IMR-90 (cell line): ENCODE data around the gene SLC38A8. TPM values are rescaled to one million over a fixed set of nuclear protein-coding genes. Genes with fewer than 3 reads are reported as not detected.

Source experiments
- ATAC-seq: fragments of 200-7000 bp; cut with Tn5 transposase; 2 replicates; pipeline ENCODE4 v1.9.1; 2020; ENCODE audit warnings: low read depth, mild to moderate bottlenecking, moderate library complexity
- BruUV-seq: library from RNA; stranded (reverse); fragments of 400-500 nt; replicated peaks from 2 replicates; lab custom pipeline; 2021; lab: Mats Ljungman, UMichigan
- CTCF ChIA-PET: fragments of 300-600 bp; formaldehyde crosslinking; extraction: SDS; loops from one replicate; lab custom pipeline; 2021; ENCODE audit warnings: antibody characterized with exemption; lab: Yijun Ruan, JAX
- POLR2A ChIA-PET: fragments of 300-600 bp; sonication (Branson Sonifier 250); formaldehyde crosslinking; loops from one replicate; lab custom pipeline; 2022; ENCODE audit warnings: antibody characterized with exemption; ENCODE audit not compliant: unreplicated experiment; lab: Charles Lee
- DNase-seq: peaks from one replicate; pipeline ENCODE4 v3.0.0; 2013
- H2AFZ ChIP-seq: replicated peaks from 2 replicates; pipeline ENCODE3; 2013; ENCODE audit warnings: low read length, mild to moderate bottlenecking; ENCODE audit not compliant: poor library complexity
- H2AK5ac ChIP-seq: 2 replicates; pipeline ENCODE4 v1.6.1; 2013; ENCODE audit warnings: low read depth, low read length, inconsistent platforms
- H2AK9ac ChIP-seq: replicated peaks from 2 replicates; pipeline ENCODE3; 2013; ENCODE audit warnings: mild to moderate bottlenecking, low read depth, low read length, moderate library complexity; ENCODE audit not compliant: poor library complexity
- H2BK120ac ChIP-seq: 2 replicates; pipeline ENCODE4 v1.6.1; 2013; ENCODE audit warnings: low read depth, low read length, inconsistent platforms
- H2BK15ac ChIP-seq: 3 replicates; pipeline ENCODE4 v1.6.1; 2013; ENCODE audit warnings: low read depth, low read length, inconsistent platforms
- H2BK20ac ChIP-seq: 2 replicates; pipeline ENCODE4 v1.6.1; 2013; ENCODE audit warnings: low read depth, mild to moderate bottlenecking, inconsistent platforms, low read length, moderate library complexity
- H2BK5ac ChIP-seq: 2 replicates; pipeline ENCODE4 v1.6.1; 2013; ENCODE audit warnings: mild to moderate bottlenecking, low read depth, low read length, inconsistent platforms; ENCODE audit not compliant: poor library complexity, severe bottlenecking
- H3K14ac ChIP-seq: replicated peaks from 2 replicates; pipeline ENCODE4 v1.6.1; 2013; ENCODE audit warnings: low read depth, low read length, inconsistent platforms
- H3K18ac ChIP-seq: 2 replicates; pipeline ENCODE4 v1.6.1; 2013; ENCODE audit warnings: low read depth, low read length, control low read depth
- H3K23ac ChIP-seq: 2 replicates; pipeline ENCODE4 v1.6.1; 2013; ENCODE audit warnings: low read depth, low read length, inconsistent platforms
- H3K27ac ChIP-seq: 2 replicates; pipeline ENCODE4 v1.5.1; 2013; ENCODE audit warnings: mild to moderate bottlenecking, control low read depth, low read length; ENCODE audit not compliant: insufficient read depth
- H3K27me3 ChIP-seq: 2 replicates; pipeline ENCODE4 v1.6.1; 2013; ENCODE audit warnings: low read length; ENCODE audit not compliant: control insufficient read depth, insufficient read depth
- H3K36me3 ChIP-seq: 2 replicates; pipeline ENCODE4 v1.6.1; 2013; ENCODE audit warnings: low read length, mixed read lengths; ENCODE audit not compliant: control insufficient read depth, insufficient read depth
- H3K4ac ChIP-seq: 2 replicates; pipeline ENCODE4 v1.6.1; 2013; ENCODE audit warnings: low read depth, low read length, inconsistent platforms
- H3K4me1 ChIP-seq: 2 replicates; pipeline ENCODE4 v1.6.1; 2013; ENCODE audit warnings: low read length, mixed read lengths; ENCODE audit not compliant: control insufficient read depth, insufficient read depth
- H3K4me2 ChIP-seq: 2 replicates; pipeline ENCODE4 v1.6.1; 2013; ENCODE audit warnings: low read depth, mild to moderate bottlenecking, control low read depth, low read length, moderate library complexity
- H3K4me3 ChIP-seq: 2 replicates; pipeline ENCODE4 v1.5.1; 2013; ENCODE audit warnings: low read depth, mild to moderate bottlenecking, control low read depth, low read length, moderate library complexity; ENCODE audit not compliant: insufficient read depth
- H3K56ac ChIP-seq: 2 replicates; pipeline ENCODE4 v1.6.1; 2013; ENCODE audit warnings: low read length, inconsistent platforms; ENCODE audit not compliant: insufficient read depth; ENCODE audit errors: extremely low read depth
- H3K79me1 ChIP-seq, 2 experiments: 2 replicates each; pipeline ENCODE4 v1.6.1; 2013; ENCODE audit warnings: low read length in 2 of 2, inconsistent platforms in 1 of 2, low read depth in 1 of 2
- H3K9ac ChIP-seq: 2 replicates; pipeline ENCODE4 v1.6.1; 2013; ENCODE audit warnings: low read depth, low read length, control low read depth
- H3K9me1 ChIP-seq: 2 replicates; pipeline ENCODE4 v1.6.1; 2013; ENCODE audit warnings: low read length, inconsistent platforms; ENCODE audit not compliant: insufficient read depth
- H3K9me3 ChIP-seq: 2 replicates; pipeline ENCODE4 v1.6.1; 2013; ENCODE audit warnings: low read length; ENCODE audit not compliant: control insufficient read depth, insufficient read depth
- H4K20me1 ChIP-seq: 2 replicates; pipeline ENCODE4 v1.6.1; 2013; ENCODE audit warnings: low read length, inconsistent platforms; ENCODE audit not compliant: insufficient read depth
- H4K5ac ChIP-seq: 2 replicates; pipeline ENCODE4 v1.6.1; 2013; ENCODE audit warnings: mild to moderate bottlenecking, low read depth, low read length, control low read depth
- H4K8ac ChIP-seq, 2 experiments: 2 replicates each; pipeline ENCODE4 v1.6.1; 2013; ENCODE audit warnings: low read depth in 2 of 2, low read length in 2 of 2, control low read depth in 1 of 2, inconsistent platforms in 1 of 2
- H4K91ac ChIP-seq: 2 replicates; pipeline ENCODE4 v1.6.1; 2013; ENCODE audit warnings: low read depth, low read length, inconsistent platforms; ENCODE audit not compliant: insufficient read depth
- POLR2A ChIP-seq: IDR thresholded peaks from 2 replicates; pipeline ENCODE4 v1.6.1; 2012; ENCODE audit warnings: mild to moderate bottlenecking, low read depth, low read length
- WGBS, 2 experiments: methylation state at CpG; one replicate each; pipeline versions ENCODE4 v1.1.5 to v1.1.7; 2013; ENCODE audit warnings: missing lambda C conversion rate in 2 of 2; ENCODE audit not compliant: insufficient read length in 1 of 2; ENCODE audit errors: extremely low coverage in 2 of 2; 5-methylcytosine and 5-hydroxymethylcytosine counted together
- dilution Hi-C: fragments of 300-500 bp; cut with HindIII; formaldehyde crosslinking; loops from one replicate; pipeline ENCODE4 v1.14.3; 2018; ENCODE audit warnings: low sequenced_read_pairs; ENCODE audit not compliant: unreplicated experiment
- in situ Hi-C: fragments of 300-500 bp; cut with MboI; formaldehyde crosslinking; loops from 3 replicates; pipeline ENCODE4 v1.14.3; 2019; ENCODE audit warnings: low sequenced_read_pairs, inconsistent platforms, mixed read lengths
- intact Hi-C: fragments of 100-400 bp; cut with micrococcal nuclease; formaldehyde crosslinking; loops from 2 replicates; pipeline ENCODE4 v1.10.0; 2022
- polyA plus RNA-seq, 3 experiments: library from polyadenylated mRNA; depleted of rRNA; stranded (reverse); fragments of >200 nt; gene quantifications; 2 replicates each; pipeline ENCODE4 v1.2.3, GENCODE V29; 2012; ENCODE audit warnings: low replicate concordance in 1 of 3
- total RNA-seq: library from RNA; depleted of rRNA; stranded (reverse); fragments of >200 nt; gene quantifications from 2 replicates; pipeline ENCODE4 v1.2.3, GENCODE V29; 2012
- TF ChIP-seq, protein P1 (sequence below): fragments of 150-350 bp; IDR thresholded peaks from 2 replicates; pipeline ENCODE4 v1.6.1; 2017; ENCODE audit warnings: mild to moderate bottlenecking, antibody characterized with exemption, low read length, low read depth

SLC38A8 gene
- total and polyA plus RNA-seq, 2 of the 4 experiments (the other 2 are of a cell fraction): not detected

- peak; percentile 42 for ATAC-seq
- intact Hi-C loops: loop anchor here (5.0 kb wide), 1 partner anchor 76 kb away; the partner anchor contains the start of gene NECAB2
- H3K4ac ChIP-seq: no peak overlapping the region
- H3K4me1 ChIP-seq: no peaks in the 10 kb centered on the region
- H3K18ac ChIP-seq: no peak overlapping the region
- H2BK15ac ChIP-seq: no peak overlapping the region
- H2AK5ac ChIP-seq: no peak overlapping the region
- BruUV-seq: no TSS peak
- no peak overlapping the region for H3K4me3 ChIP-seq
- no peak overlapping the region for H2AK9ac ChIP-seq
- no peak overlapping the region for H3K27ac ChIP-seq
- 62% methylated on average over 4 of the region's 18 CpGs; no CpG with 5 or more reads in 1 of the 2 experiments for WGBS, 2 experiments
- H2AFZ ChIP-seq: no peak overlapping the region
- H3K36me3 ChIP-seq: no peaks in the 10 kb centered on the region
- TF ChIP-seq, protein P1, sequence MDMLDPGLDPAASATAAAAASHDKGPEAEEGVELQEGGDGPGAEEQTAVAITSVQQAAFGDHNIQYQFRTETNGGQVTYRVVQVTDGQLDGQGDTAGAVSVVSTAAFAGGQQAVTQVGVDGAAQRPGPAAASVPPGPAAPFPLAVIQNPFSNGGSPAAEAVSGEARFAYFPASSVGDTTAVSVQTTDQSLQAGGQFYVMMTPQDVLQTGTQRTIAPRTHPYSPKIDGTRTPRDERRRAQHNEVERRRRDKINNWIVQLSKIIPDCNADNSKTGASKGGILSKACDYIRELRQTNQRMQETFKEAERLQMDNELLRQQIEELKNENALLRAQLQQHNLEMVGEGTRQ: peak; percentile 33; the same call in 1 of the 2 replicates
- no peak for TF ChIP-seq POLR2A
- peak; percentile 18 for DNase-seq
- H3K23ac ChIP-seq: no peak overlapping the region
- no peaks in the 10 kb centered on the region for H3K9me3 ChIP-seq
- dilution Hi-C loops: no loop called here
- H4K5ac ChIP-seq: no peak overlapping the region
- no peak overlapping the region for H4K8ac ChIP-seq
- in situ Hi-C loops: no loop called here
- no peak overlapping the region for H2BK20ac ChIP-seq
- POLR2A ChIA-PET: no interaction called here
- CTCF ChIA-PET: no interaction called here
- peaks cover 45% of the 10 kb centered on the region for H3K27me3 ChIP-seq
- H4K20me1 ChIP-seq: no peaks in the 10 kb centered on the region
- H3K79me1 ChIP-seq: no peaks in the 10 kb centered on the region
- H2BK120ac ChIP-seq: no peak overlapping the region
- H3K14ac ChIP-seq: no peak overlapping the region
- H4K91ac ChIP-seq: no peak overlapping the region
- H3K9me1 ChIP-seq: no peaks in the 10 kb centered on the region
- no peak overlapping the region for H3K9ac ChIP-seq
- no peak overlapping the region for H3K56ac ChIP-seq
- no peak overlapping the region for H2BK5ac ChIP-seq
- H3K4me2 ChIP-seq: no peak overlapping the region
These were observed 1.0 kb upstream of the SLC38A8 start for GRCh38 chr16:84043486-84044117.
